H9 (cell line): Measurements from ENCODE around the gene EGFR. TPM values are rescaled to one million over a fixed set of nuclear protein-coding genes. Genes with fewer than 3 reads are reported as not detected.

Experiments
- DNase-seq: peaks from one replicate; pipeline ENCODE4 v3.0.0-alpha.2; 2017
- H2AFZ ChIP-seq: one replicate; pipeline ENCODE4 v1.6.1; 2013; ENCODE audit warnings: mild to moderate bottlenecking, low read length, control low read depth, moderate library complexity
- H2AK5ac ChIP-seq: 2 replicates; pipeline ENCODE4 v1.6.1; 2013; ENCODE audit warnings: low read length, control low read depth, mixed read lengths; ENCODE audit not compliant: insufficient read length
- H2BK120ac ChIP-seq: one replicate; pipeline ENCODE4 v1.6.1; 2013; ENCODE audit warnings: low read depth, mild to moderate bottlenecking, low read length, control low read depth, inconsistent platforms; ENCODE audit not compliant: poor library complexity, severe bottlenecking
- H2BK12ac ChIP-seq: 2 replicates; pipeline ENCODE4 v1.6.1; 2013; ENCODE audit warnings: low read length, control low read depth, mixed read lengths, low read depth; ENCODE audit not compliant: insufficient read length
- H2BK15ac ChIP-seq: 2 replicates; pipeline ENCODE4 v1.6.1; 2013; ENCODE audit warnings: low read depth, low read length, control low read depth
- H2BK20ac ChIP-seq: one replicate; pipeline ENCODE4 v1.6.1; 2013; ENCODE audit warnings: low read depth, mild to moderate bottlenecking, low read length, control low read depth, inconsistent platforms; ENCODE audit not compliant: poor library complexity, severe bottlenecking
- H2BK5ac ChIP-seq: 2 replicates; pipeline ENCODE4 v1.6.1; 2013; ENCODE audit warnings: low read length, control low read depth, mixed read lengths; ENCODE audit not compliant: insufficient read length
- H3K14ac ChIP-seq: 2 replicates; pipeline ENCODE4 v1.6.1; 2013; ENCODE audit warnings: low read length, control low read depth; ENCODE audit not compliant: insufficient read depth
- H3K18ac ChIP-seq: 2 replicates; pipeline ENCODE4 v1.6.1; 2013; ENCODE audit warnings: low read depth, mild to moderate bottlenecking, mixed read lengths, low read length, control low read depth; ENCODE audit not compliant: insufficient read length
- H3K23ac ChIP-seq: 2 replicates; pipeline ENCODE4 v1.6.1; 2013; ENCODE audit warnings: low read length, control low read depth, mixed read lengths, low read depth; ENCODE audit not compliant: insufficient read length
- H3K23me2 ChIP-seq: 2 replicates; pipeline ENCODE4 v1.6.1; 2013; ENCODE audit warnings: low read depth, mild to moderate bottlenecking, mixed read lengths, low read length, control low read depth; ENCODE audit not compliant: insufficient read length, poor library complexity, severe bottlenecking
- H3K27ac ChIP-seq: 2 replicates; pipeline ENCODE4 v1.5.1; 2013; ENCODE audit warnings: low read length, control low read depth, mixed read lengths, low read depth; ENCODE audit not compliant: insufficient read length
- H3K27me3 ChIP-seq: 2 replicates; pipeline ENCODE4 v1.6.1; 2013; ENCODE audit warnings: low read length, control low read depth, inconsistent platforms; ENCODE audit not compliant: insufficient read depth
- H3K4ac ChIP-seq: 2 replicates; pipeline ENCODE4 v1.6.1; 2013; ENCODE audit warnings: low read depth, mild to moderate bottlenecking, control low read depth, inconsistent platforms, low read length, moderate library complexity
- H3K4me1 ChIP-seq: 2 replicates; pipeline ENCODE4 v1.6.1; 2013; ENCODE audit warnings: low read length, control low read depth, inconsistent platforms; ENCODE audit not compliant: insufficient read depth
- H3K4me2 ChIP-seq: 2 replicates; pipeline ENCODE4 v1.6.1; 2013; ENCODE audit warnings: low read length, control low read depth, mixed read lengths; ENCODE audit not compliant: insufficient read length, insufficient read depth
- H3K56ac ChIP-seq: 2 replicates; pipeline ENCODE4 v1.6.1; 2013; ENCODE audit warnings: low read depth, mild to moderate bottlenecking, mixed read lengths, low read length, control low read depth; ENCODE audit not compliant: insufficient read length
- H3K79me1 ChIP-seq: 2 replicates; pipeline ENCODE4 v1.6.1; 2013; ENCODE audit warnings: low read depth, mild to moderate bottlenecking, moderate library complexity, low read length, control low read depth, inconsistent platforms; ENCODE audit not compliant: insufficient read depth, poor library complexity, severe bottlenecking
- H3K79me2 ChIP-seq: 2 replicates; pipeline ENCODE4 v1.6.1; 2013; ENCODE audit warnings: low read length, control low read depth, inconsistent platforms; ENCODE audit not compliant: insufficient read depth
- H3K9ac ChIP-seq: 2 replicates; pipeline ENCODE4 v1.6.1; 2013; ENCODE audit warnings: low read length, control low read depth, mixed read lengths; ENCODE audit not compliant: insufficient read length; ENCODE audit errors: extremely low read depth
- H3K9me3 ChIP-seq: one replicate; pipeline ENCODE4 v1.6.1; 2013; ENCODE audit warnings: low read depth, low read length, inconsistent platforms; ENCODE audit not compliant: control insufficient read depth
- H3T11ph ChIP-seq: one replicate; pipeline ENCODE4 v1.6.1; 2013; ENCODE audit warnings: mild to moderate bottlenecking, low read length, control low read depth, inconsistent platforms
- H4K20me1 ChIP-seq: one replicate; pipeline ENCODE4 v1.6.1; 2013; ENCODE audit not compliant: control insufficient read depth, insufficient read length, insufficient read depth
- H4K5ac ChIP-seq: 2 replicates; pipeline ENCODE4 v1.6.1; 2013; ENCODE audit warnings: low read depth, mild to moderate bottlenecking, mixed read lengths, low read length, control low read depth; ENCODE audit not compliant: insufficient read length
- H4K8ac ChIP-seq: replicated peaks from 2 replicates; pipeline ENCODE4 v1.6.1; 2013; ENCODE audit warnings: low read length, control low read depth, mixed read lengths, low read depth; ENCODE audit not compliant: insufficient read length
- H4K91ac ChIP-seq: 2 replicates; pipeline ENCODE4 v1.6.1; 2013; ENCODE audit warnings: low read depth, mild to moderate bottlenecking, moderate library complexity, mixed read lengths, low read length, control low read depth; ENCODE audit not compliant: insufficient read length
- H3K27ac Mint-ChIP-seq, 3 experiments: 2 replicates in 2 of 3; 3 replicates in 1 of 3; pipeline ENCODE4 v1.8.0; 2020 to 2021; ENCODE audit warnings: mixed read lengths in 3 of 3, mild to moderate bottlenecking in 1 of 3, moderate library complexity in 1 of 3
- H3K27me3 Mint-ChIP-seq: 2 replicates; pipeline ENCODE4 v1.8.0; 2021; ENCODE audit warnings: low read depth, mild to moderate bottlenecking, moderate library complexity, mixed read lengths
- H3K36me3 Mint-ChIP-seq, 3 experiments: 2 replicates in 2 of 3; 3 replicates in 1 of 3; pipeline ENCODE4 v1.8.0; 2020 to 2021; ENCODE audit warnings: low read depth in 3 of 3, mixed read lengths in 3 of 3; ENCODE audit not compliant: insufficient read depth in 1 of 3
- H3K4me1 Mint-ChIP-seq, 2 experiments: 2 replicates each; pipeline ENCODE4 v1.8.0; 2020; ENCODE audit warnings: mixed read lengths in 2 of 2
- H3K4me3 Mint-ChIP-seq, 2 experiments: 2 replicates in 1 of 2; 3 replicates in 1 of 2; pipeline ENCODE4 v1.8.0; 2020 to 2021; ENCODE audit warnings: mild to moderate bottlenecking in 2 of 2, mixed read lengths in 2 of 2, moderate library complexity in 1 of 2
- H3K9me3 Mint-ChIP-seq, 2 experiments: 2 replicates in 1 of 2; 3 replicates in 1 of 2; pipeline ENCODE4 v1.8.0; 2020; ENCODE audit warnings: mild to moderate bottlenecking in 2 of 2, mixed read lengths in 2 of 2, moderate library complexity in 1 of 2
- WGBS: extraction: QIAGEN DNeasy Blood & Tissue Kit; methylation state at CpG from one replicate; pipeline ENCODE4 v1.1.7; 2013; ENCODE audit warnings: missing lambda C conversion rate, low lambda C conversion rate, mixed read lengths; ENCODE audit not compliant: insufficient read length; ENCODE audit errors: extremely low coverage; 5-methylcytosine and 5-hydroxymethylcytosine counted together
- total RNA-seq: library from RNA; stranded (reverse); gene quantifications from 2 replicates; pipeline ENCODE4 v1.2.1, GENCODE V29; 2021
- TF ChIP-seq, protein P1 (sequence below): fragments of 200-600 bp; sonication (generic); conservative IDR thresholded peaks from 3 replicates; pipeline ENCODE4 v1.8.0; 2021; ENCODE audit warnings: antibody characterized with exemption, mild to moderate bottlenecking

The EGFR gene
- total RNA-seq, 1 experiment from 2014 or later = 3.3 TPM

GRCh38 chr7:55254242-55254595, 235.4 kb downstream of the EGFR start:
- peak; percentile 60 for DNase-seq
- no peak overlapping the region for H2BK12ac ChIP-seq
- no peak overlapping the region for H3K23ac ChIP-seq
- peak overlapping the region; percentile 94 for H3K14ac ChIP-seq
- Mint-ChIP-seq H3K4me3 (peak overlapping the region; percentile 67 to 74), H3K27ac (no peak overlapping the region), H3K36me3 (no peaks in the 10 kb centered on the region; a peak in 1 of 7 replicates), H3K4me1 (peaks cover 7 to 12% of the 10 kb centered on the region in 2 experiments), H3K27me3 (peaks cover 64% of the 10 kb centered on the region), H3K9me3 (peaks cover 4% of the 10 kb centered on the region in 2 experiments; a peak in 3 of 5 replicates)
- peaks cover 21% of the 10 kb centered on the region; the same call in 1 of the 2 replicates for H3K27me3 ChIP-seq
- no peak overlapping the region for H2BK120ac ChIP-seq
- no peak overlapping the region for H3K27ac ChIP-seq
- H3K4me2 ChIP-seq = peak overlapping the region; percentile 54
- H2AFZ ChIP-seq = peak overlapping the region; percentile 66
- H4K8ac ChIP-seq = no peak overlapping the region
- no peak overlapping the region for H3K4ac ChIP-seq
- no peak overlapping the region; the same call in 1 of the 2 replicates for H2BK15ac ChIP-seq
- WGBS = no CpG with 5 or more reads among the region's 21 CpGs
- no peaks in the 10 kb centered on the region for H3K4me1 ChIP-seq
- peak overlapping the region; percentile 74 for H3K18ac ChIP-seq
- H3K9ac ChIP-seq = peak overlapping the region; percentile 24
- peaks cover 17% of the 10 kb centered on the region for H3K23me2 ChIP-seq
- H2BK5ac ChIP-seq = no peak overlapping the region
- no peaks in the 10 kb centered on the region for H3K79me2 ChIP-seq
- H3T11ph ChIP-seq = no peak overlapping the region
- TF ChIP-seq, protein P1, sequence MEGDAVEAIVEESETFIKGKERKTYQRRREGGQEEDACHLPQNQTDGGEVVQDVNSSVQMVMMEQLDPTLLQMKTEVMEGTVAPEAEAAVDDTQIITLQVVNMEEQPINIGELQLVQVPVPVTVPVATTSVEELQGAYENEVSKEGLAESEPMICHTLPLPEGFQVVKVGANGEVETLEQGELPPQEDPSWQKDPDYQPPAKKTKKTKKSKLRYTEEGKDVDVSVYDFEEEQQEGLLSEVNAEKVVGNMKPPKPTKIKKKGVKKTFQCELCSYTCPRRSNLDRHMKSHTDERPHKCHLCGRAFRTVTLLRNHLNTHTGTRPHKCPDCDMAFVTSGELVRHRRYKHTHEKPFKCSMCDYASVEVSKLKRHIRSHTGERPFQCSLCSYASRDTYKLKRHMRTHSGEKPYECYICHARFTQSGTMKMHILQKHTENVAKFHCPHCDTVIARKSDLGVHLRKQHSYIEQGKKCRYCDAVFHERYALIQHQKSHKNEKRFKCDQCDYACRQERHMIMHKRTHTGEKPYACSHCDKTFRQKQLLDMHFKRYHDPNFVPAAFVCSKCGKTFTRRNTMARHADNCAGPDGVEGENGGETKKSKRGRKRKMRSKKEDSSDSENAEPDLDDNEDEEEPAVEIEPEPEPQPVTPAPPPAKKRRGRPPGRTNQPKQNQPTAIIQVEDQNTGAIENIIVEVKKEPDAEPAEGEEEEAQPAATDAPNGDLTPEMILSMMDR = no peak
- no peak overlapping the region for H2AK5ac ChIP-seq
- H4K5ac ChIP-seq = no peak overlapping the region
- no peak overlapping the region for H2BK20ac ChIP-seq
- H4K20me1 ChIP-seq = peaks cover 2% of the 10 kb centered on the region
- no peaks in the 10 kb centered on the region for H3K9me3 ChIP-seq
- no peak overlapping the region for H4K91ac ChIP-seq
- no peaks in the 10 kb centered on the region for H3K79me1 ChIP-seq
- H3K56ac ChIP-seq = no peak overlapping the region
